Choroid plexus epithelial cell (primary cell): ENCODE data around the gene DCAF6.

ENCODE experiments used
- DNase-seq: peaks from one replicate; pipeline ENCODE4 v3.0.0-alpha.2; 2010; ENCODE audit warnings: low read depth
- H3K4me3 ChIP-seq: 2 replicates; pipeline ENCODE4 v1.5.1; 2011; ENCODE audit warnings: low read depth, mild to moderate bottlenecking, control low read depth, low read length, moderate library complexity
- TF ChIP-seq, protein P1 (sequence below): conservative IDR thresholded peaks from 2 replicates; pipeline ENCODE4 v1.5.1; 2011; ENCODE audit warnings: low read depth, mild to moderate bottlenecking, control low read depth, inconsistent platforms, low read length, moderate library complexity

The DCAF6 gene

DNA sequence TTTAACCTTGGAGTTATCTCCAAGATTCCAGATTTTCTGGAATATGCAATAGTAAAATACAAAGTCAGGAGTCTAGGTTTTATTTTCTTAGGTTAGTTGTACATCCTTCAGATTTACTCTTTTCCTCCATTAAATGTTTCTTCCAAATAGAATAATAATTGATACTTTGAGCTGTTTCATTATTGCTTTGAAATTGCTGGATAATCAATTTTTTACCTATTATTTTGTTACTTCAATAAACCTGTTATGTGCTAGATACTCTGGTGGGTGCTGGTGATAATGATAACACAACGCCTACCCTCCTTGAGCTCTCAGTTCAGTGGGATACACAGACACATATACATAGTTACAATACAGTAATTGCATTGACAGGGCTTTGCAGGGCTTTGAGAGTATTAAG is 120.9 kb downstream of the DCAF6 start:
- DNase-seq, result no peak
- H3K4me3 ChIP-seq, result no peak overlapping the region
- TF ChIP-seq, protein P1, sequence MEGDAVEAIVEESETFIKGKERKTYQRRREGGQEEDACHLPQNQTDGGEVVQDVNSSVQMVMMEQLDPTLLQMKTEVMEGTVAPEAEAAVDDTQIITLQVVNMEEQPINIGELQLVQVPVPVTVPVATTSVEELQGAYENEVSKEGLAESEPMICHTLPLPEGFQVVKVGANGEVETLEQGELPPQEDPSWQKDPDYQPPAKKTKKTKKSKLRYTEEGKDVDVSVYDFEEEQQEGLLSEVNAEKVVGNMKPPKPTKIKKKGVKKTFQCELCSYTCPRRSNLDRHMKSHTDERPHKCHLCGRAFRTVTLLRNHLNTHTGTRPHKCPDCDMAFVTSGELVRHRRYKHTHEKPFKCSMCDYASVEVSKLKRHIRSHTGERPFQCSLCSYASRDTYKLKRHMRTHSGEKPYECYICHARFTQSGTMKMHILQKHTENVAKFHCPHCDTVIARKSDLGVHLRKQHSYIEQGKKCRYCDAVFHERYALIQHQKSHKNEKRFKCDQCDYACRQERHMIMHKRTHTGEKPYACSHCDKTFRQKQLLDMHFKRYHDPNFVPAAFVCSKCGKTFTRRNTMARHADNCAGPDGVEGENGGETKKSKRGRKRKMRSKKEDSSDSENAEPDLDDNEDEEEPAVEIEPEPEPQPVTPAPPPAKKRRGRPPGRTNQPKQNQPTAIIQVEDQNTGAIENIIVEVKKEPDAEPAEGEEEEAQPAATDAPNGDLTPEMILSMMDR, result no peak

DNA sequence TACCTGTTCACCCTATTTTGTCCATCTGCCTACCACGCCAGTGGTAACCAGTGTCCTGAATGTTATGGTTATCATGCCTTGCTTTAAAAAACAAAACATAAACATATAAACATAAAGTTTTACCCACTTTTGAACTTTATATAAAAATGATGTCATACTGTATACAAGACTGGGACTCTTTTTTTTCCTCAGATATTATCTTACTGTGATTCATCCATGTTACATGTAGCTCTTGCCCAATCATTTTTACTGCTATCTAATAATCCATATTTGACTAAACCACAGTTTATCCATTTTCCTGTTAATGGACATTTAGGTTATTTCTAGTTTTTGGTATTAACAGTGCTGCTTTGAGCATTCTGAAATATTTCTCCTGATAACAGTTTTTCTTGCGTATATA is 121.4 kb downstream of the DCAF6 start:
- TF ChIP-seq, protein P1, result no peak
- H3K4me3 ChIP-seq, result no peak overlapping the region
- DNase-seq, result peak; percentile 27

DNA sequence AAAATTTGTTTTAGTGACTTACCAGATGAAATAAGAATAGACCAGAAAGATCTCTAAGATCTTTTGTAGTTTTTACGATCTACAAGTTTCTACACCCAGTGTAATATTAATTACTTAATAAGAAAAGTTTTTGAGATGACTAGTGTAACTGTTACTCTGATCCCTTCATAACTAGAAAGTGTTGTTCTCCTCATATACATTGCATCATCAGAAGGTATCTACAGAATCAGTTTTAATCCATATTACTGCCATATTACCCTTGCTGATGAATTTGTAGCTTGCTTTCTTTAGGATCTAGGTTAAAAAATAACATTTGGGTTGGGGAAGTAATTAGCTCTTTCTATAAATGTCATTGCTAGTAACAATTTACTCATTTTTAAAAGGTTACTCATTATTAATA is 127.7 kb downstream of the DCAF6 start:
- no peak for DNase-seq
- TF ChIP-seq, protein P1, result no peak
- H3K4me3 ChIP-seq, result no peak overlapping the region

DNA sequence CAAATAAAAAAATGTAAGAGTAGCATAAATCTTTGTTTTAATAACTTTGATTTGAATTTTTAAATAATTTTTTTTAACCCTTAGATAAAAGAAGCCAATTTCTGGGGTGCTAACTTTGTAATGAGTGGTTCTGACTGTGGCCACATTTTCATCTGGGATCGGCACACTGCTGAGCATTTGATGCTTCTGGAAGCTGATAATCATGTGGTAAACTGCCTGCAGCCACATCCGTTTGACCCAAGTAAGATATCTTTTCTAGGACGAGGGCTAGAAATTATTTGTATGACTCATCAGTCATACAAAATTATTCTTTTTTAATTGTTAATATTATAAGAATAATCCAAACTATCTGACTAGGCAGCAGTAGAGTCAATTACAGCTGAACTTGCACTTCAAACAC is 129.0 kb downstream of the DCAF6 start:
- no peak overlapping the region for H3K4me3 ChIP-seq
- peak; percentile 43 for DNase-seq
- TF ChIP-seq, protein P1, result no peak

DNA sequence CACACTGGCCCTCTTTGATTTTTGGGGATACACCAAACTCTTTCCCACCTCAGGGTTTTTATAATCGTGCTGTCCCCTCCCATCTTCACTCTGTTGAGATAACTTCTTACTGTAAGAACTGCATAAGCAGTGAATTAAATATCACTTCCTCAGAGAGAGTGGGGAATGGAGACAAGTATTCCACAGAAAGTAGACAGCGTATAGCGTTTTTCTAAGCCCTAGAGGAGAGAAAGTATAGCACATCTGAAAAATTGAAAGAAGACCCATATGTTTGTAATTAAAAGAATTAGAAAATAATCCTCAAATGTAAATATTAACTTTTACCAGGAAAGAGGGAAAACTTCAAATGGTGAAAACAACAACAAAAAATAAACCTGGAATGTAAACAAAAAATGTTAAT is 132.9 kb downstream of the DCAF6 start:
- H3K4me3 ChIP-seq, result no peak overlapping the region
- TF ChIP-seq, protein P1, result no peak
- no peak for DNase-seq

DNA sequence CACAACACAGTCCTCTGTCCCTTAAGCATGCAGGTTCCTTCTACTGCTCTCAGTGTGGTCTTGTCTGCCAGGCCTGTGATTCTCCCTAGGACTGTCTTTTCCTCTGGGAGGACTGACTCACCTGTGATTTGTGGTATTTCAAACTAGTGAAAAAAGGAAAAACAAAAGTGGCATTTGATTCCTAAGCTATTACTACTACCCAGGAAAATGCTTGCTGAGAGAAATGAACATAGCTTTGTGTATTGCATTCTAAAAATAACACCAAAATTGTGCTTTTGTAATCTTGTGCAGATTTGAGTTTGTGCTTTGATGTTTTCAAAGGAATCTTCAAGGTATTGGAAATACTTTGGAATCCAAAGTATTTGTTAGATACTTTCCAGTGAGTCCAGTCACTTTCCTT is 143.3 kb downstream of the DCAF6 start:
- TF ChIP-seq, protein P1, result no peak
- DNase-seq, result peak; percentile 55
- H3K4me3 ChIP-seq, result no peak overlapping the region

DNA sequence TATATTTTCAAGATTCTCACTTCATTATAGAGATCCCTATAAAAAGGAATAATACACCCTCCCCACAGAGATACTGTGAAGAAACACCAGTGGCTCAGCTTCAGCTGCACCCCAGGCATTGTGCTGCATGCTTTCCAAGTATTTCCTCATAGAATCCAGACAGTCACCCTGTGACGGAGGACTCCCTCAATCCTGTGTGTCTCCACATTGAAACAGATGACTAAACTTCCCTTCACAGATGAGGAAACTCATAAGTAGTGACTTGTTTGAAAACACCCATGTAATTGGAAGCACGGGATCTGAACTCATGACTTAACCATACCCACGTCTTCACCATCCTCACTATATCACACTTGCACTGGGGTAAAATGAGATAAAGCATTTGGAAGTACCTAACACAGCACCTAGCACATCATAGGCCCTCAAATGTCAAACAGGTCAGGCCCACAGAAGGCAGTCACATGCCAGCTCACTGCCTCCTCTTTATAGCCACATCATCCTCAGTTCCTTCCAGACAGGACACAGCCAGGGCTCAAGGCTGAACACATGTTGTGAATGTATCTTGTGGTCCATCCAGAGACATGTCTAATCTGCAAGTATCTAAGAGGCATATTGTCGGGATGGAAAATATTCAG is 145.0 kb downstream of the DCAF6 start:
- no peak overlapping the region for H3K4me3 ChIP-seq
- TF ChIP-seq, protein P1, result no peak
- peak; percentile 87 for DNase-seq
